Fibroblast of peridontal ligament (primary cell): ENCODE results near the gene POMT2.
"Not testable (repeated sequence)": the region's sequence is repeated elsewhere in the genome, so short reads cannot be mapped to it uniquely, and the experiment has no call there.

Experiments
- DNase-seq: peaks from one replicate; pipeline ENCODE4 v3.0.0-alpha.2; 2010; ENCODE audit errors: extremely low read depth

POMT2 gene, protein sequence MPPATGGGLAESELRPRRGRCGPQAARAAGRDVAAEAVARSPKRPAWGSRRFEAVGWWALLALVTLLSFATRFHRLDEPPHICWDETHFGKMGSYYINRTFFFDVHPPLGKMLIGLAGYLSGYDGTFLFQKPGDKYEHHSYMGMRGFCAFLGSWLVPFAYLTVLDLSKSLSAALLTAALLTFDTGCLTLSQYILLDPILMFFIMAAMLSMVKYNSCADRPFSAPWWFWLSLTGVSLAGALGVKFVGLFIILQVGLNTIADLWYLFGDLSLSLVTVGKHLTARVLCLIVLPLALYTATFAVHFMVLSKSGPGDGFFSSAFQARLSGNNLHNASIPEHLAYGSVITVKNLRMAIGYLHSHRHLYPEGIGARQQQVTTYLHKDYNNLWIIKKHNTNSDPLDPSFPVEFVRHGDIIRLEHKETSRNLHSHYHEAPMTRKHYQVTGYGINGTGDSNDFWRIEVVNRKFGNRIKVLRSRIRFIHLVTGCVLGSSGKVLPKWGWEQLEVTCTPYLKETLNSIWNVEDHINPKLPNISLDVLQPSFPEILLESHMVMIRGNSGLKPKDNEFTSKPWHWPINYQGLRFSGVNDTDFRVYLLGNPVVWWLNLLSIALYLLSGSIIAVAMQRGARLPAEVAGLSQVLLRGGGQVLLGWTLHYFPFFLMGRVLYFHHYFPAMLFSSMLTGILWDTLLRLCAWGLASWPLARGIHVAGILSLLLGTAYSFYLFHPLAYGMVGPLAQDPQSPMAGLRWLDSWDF

DNA sequence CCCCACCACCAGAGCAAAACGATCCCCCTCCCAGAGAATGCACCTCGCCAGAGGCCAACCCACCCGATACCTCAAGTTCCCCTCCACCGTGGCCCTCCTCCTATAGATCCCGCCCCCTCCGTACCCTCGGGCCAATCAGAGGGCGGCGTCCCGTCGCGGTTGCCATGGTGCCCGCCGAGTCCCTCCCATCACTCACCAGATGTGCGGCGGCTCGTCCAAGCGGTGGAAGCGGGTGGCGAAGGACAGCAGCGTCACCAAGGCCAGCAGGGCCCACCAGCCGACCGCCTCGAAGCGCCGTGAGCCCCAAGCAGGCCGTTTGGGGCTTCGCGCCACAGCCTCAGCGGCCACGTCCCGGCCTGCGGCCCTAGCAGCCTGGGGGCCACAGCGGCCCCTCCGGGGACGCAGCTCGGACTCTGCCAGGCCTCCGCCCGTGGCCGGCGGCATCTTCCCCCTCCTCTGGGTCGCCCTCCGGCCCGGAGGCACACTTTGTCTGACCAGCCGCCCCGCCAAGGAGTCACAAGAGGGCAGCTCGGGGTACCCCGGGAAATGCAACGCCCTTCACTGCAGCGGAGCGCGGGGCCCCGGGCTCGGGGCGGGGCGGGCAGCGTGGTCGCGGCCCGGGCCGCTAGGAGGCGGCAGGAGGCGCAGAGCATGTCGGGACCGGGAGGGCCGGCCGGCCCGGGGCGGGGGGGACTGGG lies at the start of gene POMT2:
Gene POMT2, minus strand, starts transcription at position 646 of the 698 bp plus-strand sequence. Its CDS starts 202 bp downstream, at position 444.
- DNase-seq, result peak; percentile 74

DNA sequence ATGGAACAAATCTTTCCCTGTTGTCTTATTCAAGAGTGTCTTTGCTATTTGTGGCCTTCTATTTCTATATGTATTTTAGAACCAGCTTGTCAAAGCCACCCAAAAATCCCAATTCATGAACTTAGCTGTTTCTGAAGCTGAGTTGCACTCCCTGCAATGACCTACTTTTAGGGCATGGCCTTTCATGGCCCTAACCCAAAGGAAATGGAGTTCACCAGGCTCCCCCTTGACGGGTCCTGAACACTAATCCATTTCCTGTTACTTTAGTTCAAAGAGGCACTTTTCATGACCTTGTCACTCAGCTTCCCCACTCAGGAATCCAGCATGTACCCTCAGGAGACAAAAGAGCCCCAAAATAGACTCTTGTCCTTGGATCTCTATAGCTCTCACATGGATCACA lies 48.6 kb upstream of the POMT2 start:
- no peak for DNase-seq

DNA sequence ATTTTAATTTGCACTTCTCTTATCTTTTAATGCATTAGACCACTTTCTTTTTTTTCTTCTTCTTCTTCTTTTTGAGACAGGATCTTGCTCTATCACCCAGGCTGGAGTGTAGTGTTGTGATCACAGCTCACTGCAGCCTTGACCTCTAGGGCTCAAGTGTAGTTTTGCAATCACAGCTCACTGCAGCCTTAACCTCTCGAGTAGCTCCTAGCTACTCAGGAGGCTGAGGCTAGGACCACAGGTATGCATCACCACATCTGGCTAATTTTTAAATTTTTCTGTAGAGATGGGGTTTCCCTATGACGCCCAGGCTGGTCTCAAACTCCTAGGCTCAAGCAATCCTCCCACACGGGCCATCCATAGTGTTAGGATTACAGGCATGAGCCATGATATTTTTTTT lies 43.5 kb upstream of the POMT2 start:
- no peak for DNase-seq

DNA sequence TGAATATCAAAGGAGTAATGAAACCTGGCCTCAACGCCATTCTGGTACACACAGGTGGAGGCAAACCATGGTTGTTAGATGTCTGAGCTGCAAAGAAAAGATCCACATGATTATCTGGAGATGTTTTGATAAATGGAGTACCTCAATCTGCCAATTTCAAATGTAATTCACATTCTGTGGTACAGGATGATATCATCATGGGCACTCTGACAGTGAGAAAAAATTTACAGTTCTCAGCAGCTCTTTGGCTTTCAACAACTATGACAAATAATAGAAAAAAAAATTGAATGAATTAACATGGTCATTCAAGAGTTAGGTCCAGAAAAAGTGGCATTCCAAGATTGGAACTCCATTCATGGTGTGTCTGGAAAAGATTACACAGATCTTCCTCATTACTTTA lies 38.9 kb upstream of the POMT2 start:
- DNase-seq, result peak; percentile 65

DNA sequence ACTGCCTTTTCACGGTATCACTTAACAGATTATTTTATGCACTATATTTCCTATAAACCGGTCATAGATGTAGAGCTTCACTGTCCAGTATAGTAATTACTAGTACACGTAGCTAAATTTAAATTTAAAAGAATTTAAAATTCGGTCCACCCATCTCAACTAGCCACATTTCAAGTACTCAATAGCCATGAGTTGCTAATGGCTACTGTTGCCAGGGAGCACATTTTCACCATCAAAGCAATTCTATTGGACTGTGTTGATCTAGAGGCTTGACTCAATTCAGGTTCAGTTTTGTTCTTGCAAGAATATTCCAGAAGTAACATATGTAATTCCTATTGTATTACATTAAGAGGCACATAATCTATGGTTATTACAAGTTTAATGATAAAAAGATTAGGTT lies 36.2 kb upstream of the POMT2 start:
- DNase-seq, result no peak

DNA sequence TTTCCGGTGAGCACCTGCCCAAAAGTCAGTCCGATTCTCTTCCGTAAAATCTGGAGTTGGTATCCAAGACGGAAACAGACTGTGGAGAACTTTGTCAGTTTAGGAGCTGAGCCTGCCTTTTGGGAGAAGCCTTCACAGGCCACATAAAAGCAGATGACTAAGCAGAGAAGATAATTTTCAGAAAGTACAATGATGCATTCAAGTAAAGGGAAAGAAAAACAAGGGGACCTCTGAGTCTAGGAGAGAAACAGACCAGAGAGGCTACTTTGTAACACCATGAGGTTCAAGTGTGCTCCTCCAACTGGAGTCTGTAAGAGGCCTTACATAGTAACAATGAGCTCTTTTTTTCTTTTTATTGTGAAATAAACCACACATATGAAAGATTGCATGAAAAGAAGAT lies 35.1 kb upstream of the POMT2 start:
- DNase-seq, result no peak

DNA sequence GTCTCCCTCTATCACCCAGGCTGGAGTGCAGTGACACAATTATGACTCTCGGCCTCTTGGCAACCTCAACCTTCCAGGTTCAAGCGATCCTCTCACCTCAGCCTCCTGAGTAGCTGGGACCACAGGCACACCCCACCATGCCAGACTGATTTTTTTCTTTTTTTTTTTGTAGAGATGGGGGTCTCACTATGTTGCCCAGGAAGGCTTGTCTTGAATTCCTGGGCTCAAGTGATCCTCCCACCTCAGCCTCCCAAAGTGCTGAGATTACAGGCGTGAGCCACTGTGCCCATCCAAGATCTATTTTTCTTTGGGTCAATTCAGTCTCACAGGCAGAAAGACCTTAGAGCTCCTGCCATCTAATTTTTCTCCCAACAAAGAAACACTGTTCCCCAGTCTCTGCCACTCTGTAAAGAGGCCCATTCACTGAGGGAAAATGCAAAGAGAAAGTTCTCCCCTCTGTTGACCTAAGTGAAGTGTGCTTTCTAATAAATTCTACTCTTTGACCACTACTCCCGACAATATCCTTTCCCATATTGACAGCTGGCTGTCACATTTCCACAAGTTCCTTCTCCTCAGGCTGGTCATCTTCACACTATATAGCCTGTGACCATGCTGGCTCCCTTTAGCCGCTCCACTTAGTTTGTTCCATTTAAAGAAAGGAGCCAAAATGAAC lies 32.9 kb upstream of the POMT2 start:
- no peak for DNase-seq

DNA sequence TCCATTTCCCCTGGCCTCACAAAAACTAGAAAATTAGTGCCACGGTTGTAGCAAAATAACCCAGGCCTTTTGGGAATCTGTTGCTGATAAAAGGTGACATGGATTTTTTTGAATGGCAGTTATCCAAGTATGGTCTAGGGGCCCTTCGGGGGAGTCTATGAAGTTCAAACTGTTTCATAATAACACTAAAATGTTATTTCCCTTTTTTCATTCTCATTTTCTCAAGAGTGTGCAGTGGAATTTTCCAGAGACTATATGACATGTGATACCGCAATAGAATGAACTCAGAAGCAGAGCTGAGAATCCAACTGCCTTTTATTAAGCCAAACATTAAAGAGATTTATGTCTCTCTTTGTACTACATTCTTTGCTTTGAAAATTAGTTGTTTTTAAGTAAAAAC lies 27.1 kb upstream of the POMT2 start:
- no peak for DNase-seq

DNA sequence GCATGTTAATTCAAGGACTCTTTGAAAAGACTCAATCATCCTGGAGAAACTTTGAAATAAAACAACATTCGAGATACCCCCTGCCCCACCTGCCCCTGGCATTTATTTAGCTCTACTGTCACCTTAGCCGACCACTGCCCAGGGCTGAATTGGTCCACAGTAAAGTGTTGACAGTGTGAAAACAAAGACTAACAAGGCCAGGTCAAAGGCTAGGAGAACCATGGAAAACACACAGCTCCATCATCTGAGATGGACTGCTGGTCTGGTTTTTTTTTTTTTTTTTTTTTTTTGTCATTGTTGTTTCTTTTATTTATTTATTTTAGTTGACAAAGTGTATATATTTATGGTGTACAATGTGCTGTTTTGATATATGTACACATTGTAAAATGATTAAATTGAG lies 25.8 kb upstream of the POMT2 start:
- no peak for DNase-seq

DNA sequence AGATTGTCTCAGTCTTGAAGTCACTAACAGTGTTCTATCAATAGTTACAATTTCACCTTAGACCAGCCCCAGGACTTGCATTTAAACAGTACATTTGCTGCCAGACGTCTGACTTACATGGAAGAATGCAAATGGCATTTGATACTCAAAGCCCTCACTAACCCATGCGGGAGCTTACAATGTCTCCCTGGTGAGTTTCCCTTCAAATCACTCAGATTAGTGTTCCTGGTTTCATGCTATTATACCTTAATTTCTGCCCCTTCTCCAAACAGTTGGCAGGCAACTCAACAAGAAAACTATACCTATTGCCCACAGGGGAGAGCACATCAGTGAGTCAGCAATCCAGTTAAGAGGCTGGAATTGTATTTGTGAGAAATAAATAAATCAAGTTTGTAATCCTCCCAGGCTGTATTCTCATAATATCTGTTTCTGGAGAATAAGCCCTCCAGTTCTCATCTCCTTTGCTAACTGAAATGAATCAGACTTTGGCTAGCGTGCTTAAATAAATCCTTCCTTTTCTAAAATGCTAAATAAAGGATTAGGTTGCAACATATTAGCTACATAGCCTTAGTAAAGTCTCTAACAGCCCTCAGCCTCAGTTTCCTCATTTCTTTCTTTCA lies 23.8 kb upstream of the POMT2 start:
- DNase-seq, result peak; percentile 38

DNA sequence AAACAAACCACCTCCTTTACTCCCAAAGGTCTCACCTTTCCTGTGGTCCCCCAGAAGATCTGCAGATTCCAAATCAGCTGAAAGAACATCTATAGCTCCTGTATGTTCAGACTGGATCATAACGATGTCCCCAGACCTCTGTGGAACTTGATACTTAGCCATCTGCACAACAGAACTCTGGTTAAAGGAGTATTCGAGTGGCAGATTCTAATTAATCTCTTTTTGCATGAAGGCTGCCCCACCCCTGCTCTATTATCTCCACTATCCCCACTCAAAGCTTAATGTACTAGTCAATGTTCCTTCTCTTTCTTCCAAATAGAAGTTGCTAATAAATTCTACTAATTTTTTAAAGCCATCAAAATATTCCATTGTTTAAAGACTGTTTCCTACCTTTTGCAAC lies 23.0 kb upstream of the POMT2 start:
- DNase-seq, result no peak

DNA sequence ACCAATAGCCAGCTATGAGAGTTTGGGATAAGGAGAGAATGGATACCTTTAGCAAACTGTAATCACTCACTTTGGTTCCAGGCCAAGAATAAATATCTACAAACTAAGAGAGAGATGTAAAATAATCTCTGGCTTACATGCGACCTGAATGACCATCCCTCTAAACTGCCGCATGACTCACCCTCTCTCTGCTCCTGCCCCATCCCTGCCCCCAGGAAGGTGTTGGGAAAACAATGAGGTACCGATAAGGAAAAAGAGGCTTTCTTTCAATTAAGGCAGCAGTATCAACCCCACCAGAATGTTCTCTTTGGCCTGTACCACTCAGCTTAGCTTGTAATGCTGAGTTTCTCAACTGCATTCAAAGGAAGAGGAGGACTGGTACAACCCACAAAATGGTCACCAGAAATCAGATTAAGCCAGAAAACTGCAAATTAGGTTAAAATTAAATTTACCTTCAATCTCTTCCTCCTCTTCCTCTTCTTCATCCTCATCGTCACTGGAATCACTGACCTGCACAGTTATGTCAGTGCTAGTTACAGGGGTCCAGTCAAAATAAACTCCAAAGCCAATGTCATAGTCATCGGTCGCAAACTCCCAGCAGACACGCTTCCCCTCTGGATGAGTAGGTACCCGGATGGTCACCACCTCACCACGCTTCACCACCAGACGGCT lies 22.2 kb upstream of the POMT2 start:
- DNase-seq, result no peak

DNA sequence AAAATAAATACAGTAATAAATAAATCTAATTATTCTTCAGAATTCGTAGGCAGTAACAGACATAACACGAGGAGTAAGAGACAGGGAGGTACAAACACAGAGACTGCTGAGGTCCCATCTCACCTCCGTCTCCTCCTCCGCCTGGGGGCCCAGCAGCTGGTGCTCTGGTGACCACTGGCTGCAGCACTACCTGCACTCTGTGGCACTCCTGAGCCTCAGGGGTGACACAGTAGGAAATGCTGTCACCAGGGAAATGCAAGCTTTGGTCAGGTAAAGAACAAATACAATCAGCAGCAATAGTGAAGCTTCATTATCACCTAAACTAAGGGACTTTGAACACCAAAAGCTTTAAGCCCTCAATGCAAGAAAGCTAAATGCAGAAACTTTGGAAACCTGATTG lies 19.7 kb upstream of the POMT2 start:
- DNase-seq, result no peak

DNA sequence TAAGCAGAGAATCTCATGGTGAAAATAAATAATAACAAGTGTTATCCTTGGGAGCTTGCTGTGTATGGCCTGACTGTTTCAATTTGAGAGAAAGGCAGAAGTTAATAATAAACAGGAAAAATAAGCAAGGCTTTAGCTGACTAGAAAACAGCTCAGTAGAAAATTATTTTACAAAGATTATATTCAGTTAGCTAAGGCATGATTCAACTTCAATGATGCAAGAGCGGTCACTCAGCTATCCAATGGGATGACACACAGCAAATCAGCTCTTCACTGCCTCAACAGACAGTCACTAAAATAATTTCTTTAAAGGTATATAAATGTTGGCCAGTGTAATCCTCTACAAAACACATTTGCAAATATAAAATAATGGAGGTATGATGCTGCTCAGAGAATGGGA lies 18.7 kb upstream of the POMT2 start:
- DNase-seq, result peak; percentile 73

DNA sequence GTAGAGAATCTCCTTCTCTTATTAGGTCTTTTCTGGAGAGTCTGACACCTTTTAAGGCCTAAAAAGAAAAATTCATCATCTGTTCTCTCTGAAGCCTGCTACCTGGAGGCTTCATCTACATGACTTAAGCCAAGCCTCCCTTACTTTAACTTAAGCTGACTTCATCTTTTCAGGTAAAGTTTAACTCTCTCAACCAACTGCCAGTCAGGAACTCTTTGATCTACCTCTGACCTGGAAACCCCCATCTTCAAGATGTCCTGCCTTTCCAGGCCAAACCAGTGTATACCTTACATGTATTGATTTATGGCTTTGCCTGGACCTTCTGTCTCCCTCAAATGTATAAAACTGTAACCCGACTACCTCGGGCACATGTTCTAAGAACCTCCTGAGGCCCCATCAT lies 17.6 kb upstream of the POMT2 start:
- DNase-seq, result no peak

DNA sequence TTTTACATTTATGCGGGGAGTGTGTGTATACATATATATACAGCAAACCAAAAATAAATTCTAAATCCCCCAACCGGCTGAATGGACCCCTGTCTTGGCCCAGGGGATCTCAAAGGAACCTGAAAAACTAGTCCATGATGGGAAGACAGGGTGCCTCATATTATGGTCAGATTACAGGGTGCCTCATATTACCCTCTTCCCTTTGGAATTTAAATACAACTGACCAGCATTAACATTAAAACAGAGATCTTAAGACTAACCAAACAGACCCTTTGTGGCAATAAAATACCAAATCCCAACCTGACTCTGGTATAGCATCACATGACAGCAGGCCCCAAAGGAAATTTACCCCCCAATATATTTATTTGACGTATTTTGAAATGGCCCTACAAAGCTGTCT lies 17.2 kb upstream of the POMT2 start:
- DNase-seq, result no peak

DNA sequence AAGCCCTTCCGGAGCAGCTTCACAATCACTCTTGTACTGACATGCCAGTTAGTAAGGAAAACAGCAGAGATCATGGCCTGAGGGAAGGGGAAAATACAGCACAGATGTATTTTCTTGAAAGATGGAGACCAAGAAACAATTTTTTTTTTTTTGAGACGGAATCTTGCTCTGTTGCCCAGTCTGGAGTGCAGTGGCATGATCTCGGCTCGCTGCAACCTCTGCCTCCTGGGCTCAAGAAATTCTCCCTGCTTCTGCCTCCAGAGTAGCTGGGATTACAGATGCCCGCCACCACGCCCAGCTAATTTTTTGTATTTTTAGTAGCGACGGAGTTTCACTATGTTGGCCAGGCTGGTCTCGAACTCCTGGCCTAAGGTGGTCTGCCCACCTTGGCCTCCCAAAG lies 16.6 kb upstream of the POMT2 start:
- not testable (repeated sequence) for DNase-seq

DNA sequence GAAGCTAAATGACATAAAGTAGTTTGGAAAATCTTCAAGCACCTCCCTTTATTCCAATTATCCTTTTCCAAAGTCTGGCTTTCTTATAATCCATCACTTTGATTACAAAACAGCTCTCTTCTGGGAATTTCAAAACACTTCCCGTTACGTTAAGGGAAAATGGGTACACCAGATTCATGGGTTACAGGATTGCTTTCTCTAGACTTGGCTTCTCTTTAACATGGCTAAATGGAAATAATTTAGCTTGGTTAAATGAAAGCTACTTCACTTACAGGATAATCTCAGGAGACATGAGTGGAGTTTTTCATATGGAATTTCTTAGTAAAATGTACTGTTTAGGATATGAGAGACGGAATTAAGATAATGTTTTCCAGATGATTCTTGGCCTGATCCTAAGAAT lies 14.9 kb upstream of the POMT2 start:
- no peak for DNase-seq

DNA sequence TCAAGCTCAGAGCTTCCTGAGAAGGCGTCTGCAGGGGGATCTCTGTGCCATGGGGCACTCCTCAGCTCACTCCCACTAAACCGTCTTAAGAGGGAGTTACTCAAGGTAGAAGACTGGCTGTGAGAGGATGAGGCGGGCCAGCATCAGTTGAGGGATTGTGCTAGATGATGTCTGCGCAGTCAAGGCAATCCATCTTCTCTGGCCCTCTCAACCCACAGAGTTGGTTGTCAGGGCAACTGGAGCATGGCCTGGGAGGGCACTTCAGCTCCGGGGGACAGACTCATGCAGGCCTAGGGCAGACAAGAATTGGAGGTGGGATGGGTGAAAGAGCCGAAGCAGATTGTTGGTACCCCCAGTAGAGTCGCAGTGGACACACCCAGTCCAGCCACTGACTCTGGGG lies 9.2 kb upstream of the POMT2 start:
- no peak for DNase-seq

DNA sequence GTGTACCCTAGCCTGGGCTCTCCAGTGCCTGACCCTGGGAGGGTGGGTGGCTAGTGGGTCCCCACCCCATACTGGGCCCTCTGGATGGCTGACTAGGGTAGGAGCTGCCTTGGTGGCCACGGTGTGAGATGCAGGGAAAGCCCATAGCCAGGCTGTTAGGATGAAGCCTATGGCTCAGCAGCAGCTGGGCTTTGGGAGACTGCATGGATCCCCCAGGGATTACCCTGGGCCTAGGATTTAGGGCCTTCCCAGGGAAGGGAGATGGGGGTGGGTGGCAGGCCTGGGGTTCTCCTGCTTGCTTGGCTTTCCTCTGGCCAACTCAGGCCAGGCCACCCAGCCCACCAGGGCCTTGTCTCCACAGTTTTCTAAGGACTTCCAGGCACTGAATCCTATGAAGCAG lies 6.4 kb upstream of the POMT2 start:
- DNase-seq, result no peak

DNA sequence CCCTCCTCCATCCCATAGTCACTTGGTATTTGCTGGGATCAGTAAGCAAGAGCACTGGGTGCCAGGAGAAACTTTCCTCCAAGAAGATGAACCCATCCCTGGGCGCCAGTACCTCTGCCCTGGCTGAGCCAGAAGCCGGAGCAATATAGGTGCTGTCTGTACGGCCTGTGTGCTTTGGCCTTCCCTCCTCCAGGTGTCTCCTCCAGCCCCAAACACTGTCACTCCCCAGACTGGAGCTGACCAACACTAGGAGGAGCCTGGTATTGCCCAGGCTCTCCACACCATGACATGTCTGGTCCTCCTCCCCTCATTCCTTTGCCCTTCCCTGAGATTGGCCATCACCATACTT lies 5.0 kb upstream of the POMT2 start:
- no peak for DNase-seq
